Osteocyte (in vitro differentiated cells): Measurements from ENCODE around the gene GRM4. TPM values are rescaled to one million over a fixed set of nuclear protein-coding genes. Genes with fewer than 3 reads are reported as not detected.

ENCODE experiments used
- DNase-seq: peaks from one replicate; pipeline ENCODE4 v3.0.0; 2021; ENCODE audit warnings: mixed read lengths; ENCODE audit not compliant: unreplicated experiment; ENCODE audit errors: extremely low spot score
- H3K27ac Mint-ChIP-seq: one replicate; pipeline ENCODE4 v1.8.0; 2021; ENCODE audit warnings: mild to moderate bottlenecking, mixed read lengths; ENCODE audit not compliant: unreplicated experiment
- H3K27me3 Mint-ChIP-seq: one replicate; pipeline ENCODE4 v1.8.0; 2021; ENCODE audit warnings: mixed read lengths; ENCODE audit not compliant: unreplicated experiment
- H3K36me3 Mint-ChIP-seq: one replicate; pipeline ENCODE4 v1.8.0; 2021; ENCODE audit warnings: mixed read lengths; ENCODE audit not compliant: unreplicated experiment
- H3K4me1 Mint-ChIP-seq: one replicate; pipeline ENCODE4 v1.8.0; 2021; ENCODE audit warnings: mixed read lengths; ENCODE audit not compliant: unreplicated experiment
- H3K4me3 Mint-ChIP-seq: one replicate; pipeline ENCODE4 v1.8.0; 2021; ENCODE audit warnings: mild to moderate bottlenecking, moderate library complexity, mixed read lengths; ENCODE audit not compliant: unreplicated experiment
- H3K9me3 Mint-ChIP-seq: one replicate; pipeline ENCODE4 v1.8.0; 2021; ENCODE audit warnings: mixed read lengths; ENCODE audit not compliant: unreplicated experiment
- total RNA-seq: library from RNA; stranded (reverse); gene quantifications from 2 replicates; pipeline ENCODE4 v1.2.1, GENCODE V29; 2021
- TF ChIP-seq, protein P1 (sequence below): fragments of 200-600 bp; sonication (generic); IDR thresholded peaks from 2 replicates; pipeline ENCODE4 v1.5.0; 2021; ENCODE audit warnings: antibody characterized with exemption, mild to moderate bottlenecking, moderate library complexity

Gene GRM4
- total RNA-seq, 1 donor from 2014 or later = 0.40 TPM

DNA sequence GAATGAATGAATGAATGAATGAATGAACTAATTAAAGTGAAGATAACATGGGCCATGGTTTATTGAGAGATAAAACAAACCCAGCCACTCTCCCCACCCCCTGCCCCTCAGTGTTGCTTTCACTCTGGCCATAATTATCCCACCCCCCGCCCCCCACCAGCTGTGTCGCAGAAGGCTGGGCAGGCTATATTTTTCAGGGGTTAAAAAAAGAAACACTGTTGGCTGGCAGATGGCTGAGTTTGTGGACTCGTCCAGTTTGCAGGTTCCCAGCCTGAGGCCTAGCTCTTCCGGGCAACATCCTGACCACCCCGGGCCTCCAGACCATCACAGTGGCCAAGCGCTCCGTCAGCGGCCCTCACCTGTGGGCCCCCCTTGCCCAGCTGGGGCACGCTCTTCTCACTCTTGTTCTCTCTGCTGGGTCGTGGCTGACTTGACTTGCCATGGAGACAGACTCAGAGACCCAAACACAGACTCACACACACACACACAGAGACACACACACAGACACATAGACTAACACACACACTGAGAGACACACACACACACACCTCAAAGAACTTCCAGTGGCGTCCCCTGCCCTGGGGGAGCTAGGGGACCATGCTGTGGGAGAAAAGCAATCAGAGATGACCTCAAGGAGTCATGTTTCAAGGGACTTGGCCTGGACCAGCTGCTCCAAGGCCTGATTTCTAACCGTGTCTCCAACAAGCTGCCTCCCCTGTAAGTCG is 2.2 kb upstream of the GRM4 start:
- H3K27ac Mint-ChIP-seq = no peak overlapping the region
- H3K9me3 Mint-ChIP-seq = no peaks in the 10 kb centered on the region
- H3K36me3 Mint-ChIP-seq = no peaks in the 10 kb centered on the region
- TF ChIP-seq, protein P1, sequence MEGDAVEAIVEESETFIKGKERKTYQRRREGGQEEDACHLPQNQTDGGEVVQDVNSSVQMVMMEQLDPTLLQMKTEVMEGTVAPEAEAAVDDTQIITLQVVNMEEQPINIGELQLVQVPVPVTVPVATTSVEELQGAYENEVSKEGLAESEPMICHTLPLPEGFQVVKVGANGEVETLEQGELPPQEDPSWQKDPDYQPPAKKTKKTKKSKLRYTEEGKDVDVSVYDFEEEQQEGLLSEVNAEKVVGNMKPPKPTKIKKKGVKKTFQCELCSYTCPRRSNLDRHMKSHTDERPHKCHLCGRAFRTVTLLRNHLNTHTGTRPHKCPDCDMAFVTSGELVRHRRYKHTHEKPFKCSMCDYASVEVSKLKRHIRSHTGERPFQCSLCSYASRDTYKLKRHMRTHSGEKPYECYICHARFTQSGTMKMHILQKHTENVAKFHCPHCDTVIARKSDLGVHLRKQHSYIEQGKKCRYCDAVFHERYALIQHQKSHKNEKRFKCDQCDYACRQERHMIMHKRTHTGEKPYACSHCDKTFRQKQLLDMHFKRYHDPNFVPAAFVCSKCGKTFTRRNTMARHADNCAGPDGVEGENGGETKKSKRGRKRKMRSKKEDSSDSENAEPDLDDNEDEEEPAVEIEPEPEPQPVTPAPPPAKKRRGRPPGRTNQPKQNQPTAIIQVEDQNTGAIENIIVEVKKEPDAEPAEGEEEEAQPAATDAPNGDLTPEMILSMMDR = no peak
- DNase-seq = no peak
- peaks cover 46% of the 10 kb centered on the region for H3K27me3 Mint-ChIP-seq
- H3K4me3 Mint-ChIP-seq = no peak overlapping the region
- peaks cover 16% of the 10 kb centered on the region for H3K4me1 Mint-ChIP-seq

DNA sequence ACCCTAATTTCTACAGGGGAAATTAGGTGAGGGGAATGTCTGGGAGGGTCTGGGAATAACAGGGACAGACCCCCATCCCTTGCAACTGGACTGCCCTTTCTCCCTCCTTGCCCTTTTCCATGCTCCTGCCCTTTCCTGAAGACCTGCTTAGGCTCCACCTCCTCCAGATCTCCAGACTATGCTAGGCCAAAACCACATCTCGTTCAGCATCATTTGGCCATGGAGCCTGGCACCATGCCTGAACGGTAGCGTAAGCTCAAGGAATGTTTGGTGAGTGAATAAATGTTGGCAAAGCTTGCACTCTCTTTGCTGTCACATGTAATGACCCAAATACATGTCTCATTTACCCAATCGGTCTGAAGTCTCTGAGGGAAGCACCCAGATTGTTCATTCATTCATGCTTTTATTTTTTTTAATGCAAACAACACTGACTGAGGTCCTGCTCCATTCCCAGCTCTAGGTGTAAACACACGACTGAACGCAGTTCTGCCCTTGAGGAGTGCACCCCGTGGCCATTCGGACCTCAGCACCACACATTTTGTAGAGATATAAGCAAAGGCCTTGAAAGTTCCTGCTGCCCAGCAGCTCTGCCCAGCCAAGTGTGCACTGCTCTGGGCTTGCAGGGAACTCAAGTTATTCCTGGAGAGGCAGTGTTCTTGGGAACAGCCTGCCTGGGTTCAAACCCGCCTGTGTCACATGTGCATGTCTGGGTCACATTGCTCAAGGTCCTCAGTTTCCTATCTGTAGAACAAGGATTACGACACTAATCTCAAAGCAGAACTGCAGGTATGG is 1.1 kb upstream of the GRM4 start:
- H3K9me3 Mint-ChIP-seq = no peaks in the 10 kb centered on the region
- H3K36me3 Mint-ChIP-seq = no peaks in the 10 kb centered on the region
- no peak overlapping the region for H3K27ac Mint-ChIP-seq
- no peak overlapping the region for H3K4me3 Mint-ChIP-seq
- no peak for DNase-seq
- peaks cover 44% of the 10 kb centered on the region for H3K27me3 Mint-ChIP-seq
- TF ChIP-seq, protein P1 = no peak
- peaks cover 16% of the 10 kb centered on the region for H3K4me1 Mint-ChIP-seq

DNA sequence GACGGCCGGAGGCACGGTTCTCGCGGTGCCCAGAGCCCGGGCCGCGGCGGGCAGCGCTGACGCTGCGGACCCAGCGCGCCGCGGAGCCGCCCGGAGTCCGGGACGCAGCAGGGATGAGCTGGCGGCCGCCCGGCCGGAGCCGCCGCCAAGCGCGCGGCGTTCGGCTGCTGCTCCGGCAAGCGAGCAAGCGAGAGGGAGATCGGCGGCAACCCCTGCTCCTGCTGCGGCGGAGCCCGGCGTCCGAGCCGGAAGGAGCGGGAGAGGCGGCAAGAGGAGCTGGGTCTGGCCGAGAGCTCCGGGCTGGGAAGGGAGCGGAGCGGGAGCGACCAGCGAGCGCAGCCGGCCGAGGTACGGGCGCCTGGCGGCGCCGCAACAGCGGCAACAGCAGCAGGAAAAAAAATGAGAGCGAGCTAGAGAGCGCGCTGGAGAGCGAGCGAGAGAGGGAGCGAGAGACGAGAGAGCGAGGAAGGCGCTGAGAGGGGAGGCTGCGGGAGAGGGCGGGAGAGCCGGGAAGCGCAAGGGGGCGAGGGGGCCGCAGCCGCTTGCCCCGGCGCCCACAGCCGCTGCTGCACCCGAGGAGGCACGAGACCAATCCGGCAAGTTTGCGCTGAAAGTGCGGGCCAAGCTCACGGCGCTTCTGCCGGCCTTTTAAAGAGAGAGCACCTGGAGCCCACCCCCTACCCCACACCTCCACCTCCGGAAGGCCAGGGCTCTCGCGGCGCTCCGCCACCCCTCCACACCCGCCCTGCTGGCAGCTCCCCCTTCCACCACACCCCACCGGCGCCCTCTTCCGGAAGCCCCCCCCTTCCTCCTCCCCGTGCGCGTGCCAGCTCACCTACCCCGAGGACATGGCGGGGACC is 496 bp downstream of the GRM4 start:
- Mint-ChIP-seq H3K27me3 (peaks cover 43% of the 10 kb centered on the region), H3K36me3 (no peaks in the 10 kb centered on the region), H3K9me3 (no peaks in the 10 kb centered on the region), H3K4me1 (peaks cover 16% of the 10 kb centered on the region), H3K4me3 (peak overlapping the region; percentile 74), H3K27ac (no peak overlapping the region)
- TF ChIP-seq, protein P1 = no peak
- DNase-seq = no peak

DNA sequence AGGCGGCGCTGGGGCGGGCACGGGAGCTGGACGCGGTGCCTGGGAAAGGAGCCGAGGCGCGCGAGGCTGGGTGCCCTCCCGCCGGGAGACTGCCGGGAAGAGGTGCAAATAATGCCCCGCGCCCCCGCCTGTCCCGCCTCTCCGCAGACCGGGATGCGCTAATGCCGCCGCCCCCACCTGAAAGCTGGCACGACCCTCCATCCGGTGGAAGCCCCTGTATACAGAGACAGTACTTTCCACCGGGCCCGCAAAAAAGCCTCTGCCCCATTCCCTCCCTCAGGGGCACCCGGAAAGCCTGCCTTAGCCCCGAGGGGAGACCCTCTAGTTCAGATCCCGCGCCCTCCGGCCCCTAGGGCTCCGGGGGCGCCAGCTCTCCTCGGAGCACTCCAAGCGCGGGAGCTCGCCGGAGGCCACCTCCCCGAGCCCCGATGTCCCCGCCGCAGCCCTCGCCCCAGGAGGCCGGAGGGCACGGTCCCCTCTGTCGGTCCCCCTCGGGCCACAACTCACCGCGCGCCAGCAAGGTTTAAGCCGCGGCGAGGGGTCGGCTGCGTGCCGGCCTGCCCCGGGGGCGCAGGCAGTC is 1.2 kb downstream of the GRM4 start:
- H3K27me3 Mint-ChIP-seq = peaks cover 43% of the 10 kb centered on the region

More for the DNA sequence above, 1.2 kb downstream of the GRM4 start:
- H3K4me1 Mint-ChIP-seq = peaks cover 16% of the 10 kb centered on the region
- H3K36me3 Mint-ChIP-seq = peaks cover 2% of the 10 kb centered on the region
- no peaks in the 10 kb centered on the region for H3K9me3 Mint-ChIP-seq
- H3K27ac Mint-ChIP-seq = no peak overlapping the region
- peak overlapping the region; percentile 62 for H3K4me3 Mint-ChIP-seq
- TF ChIP-seq, protein P1 = no peak
- DNase-seq = no peak
